Ishikawa (cell line): ENCODE measurements around the gene THSD1.

ENCODE experiments used
- CEBPB ChIP-seq: IDR thresholded peaks from 2 replicates; pipeline ENCODE4 v1.6.1; 2012
- CREB1 ChIP-seq: IDR thresholded peaks from 2 replicates; pipeline ENCODE4 v1.6.1; 2012; ENCODE audit warnings: low read depth
- EGR1 ChIP-seq: IDR thresholded peaks from 2 replicates; pipeline ENCODE4 v1.6.1; 2012
- EP300 ChIP-seq: IDR thresholded peaks from 2 replicates; pipeline ENCODE4 v1.6.1; 2012; ENCODE audit warnings: borderline replicate concordance
- FOXM1 ChIP-seq: IDR thresholded peaks from 2 replicates; pipeline ENCODE4 v1.6.1; 2012; ENCODE audit warnings: low read depth, borderline replicate concordance
- MAX ChIP-seq: IDR thresholded peaks from 2 replicates; pipeline ENCODE4 v1.6.1; 2012
- NFIC ChIP-seq: IDR thresholded peaks from 2 replicates; pipeline ENCODE4 v1.6.1; 2012
- RAD21 ChIP-seq: IDR thresholded peaks from 2 replicates; pipeline ENCODE4 v1.6.1; 2012; ENCODE audit warnings: low read depth
- REST ChIP-seq: IDR thresholded peaks from 2 replicates; pipeline ENCODE4 v1.6.1; 2012; ENCODE audit warnings: low read depth, mild to moderate bottlenecking
- TAF1 ChIP-seq: IDR thresholded peaks from 2 replicates; pipeline ENCODE4 v1.6.1; 2012; ENCODE audit warnings: low read depth, mild to moderate bottlenecking
- TCF12 ChIP-seq: IDR thresholded peaks from 2 replicates; pipeline ENCODE4 v1.6.1; 2012; ENCODE audit warnings: low read depth
- TEAD4 ChIP-seq: IDR thresholded peaks from 2 replicates; pipeline ENCODE4 v1.6.1; 2012
- USF1 ChIP-seq: IDR thresholded peaks from 2 replicates; pipeline ENCODE4 v1.6.1; 2012
- YY1 ChIP-seq: IDR thresholded peaks from 2 replicates; pipeline ENCODE4 v1.6.1; 2012; ENCODE audit warnings: low read depth
- ZBTB7A ChIP-seq: IDR thresholded peaks from 2 replicates; pipeline ENCODE4 v1.6.1; 2012; ENCODE audit warnings: low read depth

The THSD1 gene

GRCh38 chr13:52356327-52356726 is 49.6 kb downstream of the THSD1 start:
- TF ChIP-seq RAD21: no peak
- TF ChIP-seq EGR1: no peak
- no peak for TF ChIP-seq FOXM1
- no peak for TF ChIP-seq NFIC
- no peak for TF ChIP-seq MAX
- no peak for TF ChIP-seq CREB1
- no peak for TF ChIP-seq TCF12
- no peak for TF ChIP-seq ZBTB7A
- no peak for TF ChIP-seq USF1
- TF ChIP-seq YY1: no peak
- no peak for TF ChIP-seq TAF1
- no peak for TF ChIP-seq EP300
- TF ChIP-seq TEAD4: no peak
- TF ChIP-seq REST: no peak

- TF ChIP-seq YY1: no peak
- TF ChIP-seq TAF1: no peak
- no peak for TF ChIP-seq EGR1
- TF ChIP-seq EP300: no peak
- TF ChIP-seq TCF12: no peak
- TF ChIP-seq TEAD4: no peak
- no peak for TF ChIP-seq REST
- no peak for TF ChIP-seq CEBPB
- TF ChIP-seq CREB1: no peak
- TF ChIP-seq RAD21: no peak
- TF ChIP-seq FOXM1: no peak
- no peak for TF ChIP-seq USF1
These were observed 52.8 kb downstream of the THSD1 start for GRCh38 chr13:52353193-52353592.

- TF ChIP-seq USF1 (peak; percentile 83), EGR1 (no peak), MAX (peak; percentile 87), CEBPB (no peak), TAF1 (no peak), REST (no peak), YY1 (no peak), CREB1 (no peak)
These were observed 56.8 kb downstream of the THSD1 start for GRCh38 chr13:52348983-52349780.

GRCh38 chr13:52348071-52348470 is 57.9 kb downstream of the THSD1 start:
- no peak for TF ChIP-seq EP300
